ENCODE results near the gene TACR2. TPM values are rescaled to one million over a fixed set of nuclear protein-coding genes. Genes with fewer than 3 reads are reported as not detected.

TACR2 gene
- total RNA-seq, 1 donor from 2014 or later, result not detected

- Mint-ChIP-seq H3K27me3 (no peaks in the 10 kb centered on the region), H3K9me3 (no peaks in the 10 kb centered on the region), H3K36me3 (ENCODE audit: low read depth) (no peaks in the 10 kb centered on the region), H3K4me1 (no peaks in the 10 kb centered on the region), H3K27ac (no peak overlapping the region), H3K4me3 (no peak overlapping the region)
- DNase-seq (no peak), ATAC-seq (ENCODE audit: low read depth) (no peak)
- intact Hi-C loops (cut with micrococcal nuclease), result no loop called here
- ChIA-PET CTCF (no interaction called here), POLR2A (no interaction called here)
- TF ChIP-seq CTCF (IDR thresholded peaks at IDR 0.05), result no peak
Observed at GRCh38 chr10:69458430-69459100, 41.8 kb upstream of the TACR2 start.

- ATAC-seq (ENCODE audit: low read depth) (no peak), DNase-seq (no peak)
- Mint-ChIP-seq H3K27ac (no peak overlapping the region), H3K27me3 (peaks cover 4% of the 10 kb centered on the region), H3K36me3 (ENCODE audit: low read depth) (no peaks in the 10 kb centered on the region), H3K4me1 (no peaks in the 10 kb centered on the region), H3K9me3 (no peaks in the 10 kb centered on the region), H3K4me3 (no peak overlapping the region)
- CTCF ChIA-PET, result no interaction called here
- no peak for TF ChIP-seq CTCF (IDR thresholded peaks at IDR 0.05)
- POLR2A ChIA-PET, result no interaction called here
- intact Hi-C loops (cut with micrococcal nuclease), result no loop called here
Observed at GRCh38 chr10:69457771-69458237, 41.1 kb upstream of the TACR2 start.

- Mint-ChIP-seq H3K36me3 (ENCODE audit: low read depth) (no peaks in the 10 kb centered on the region), H3K27ac (no peak overlapping the region), H3K9me3 (no peaks in the 10 kb centered on the region), H3K4me3 (no peak overlapping the region), H3K27me3 (peaks cover 10% of the 10 kb centered on the region), H3K4me1 (peaks cover 3% of the 10 kb centered on the region)
- intact Hi-C loops (cut with micrococcal nuclease), result no loop called here
- ChIA-PET CTCF (no interaction called here), POLR2A (no interaction called here)
- no peak for TF ChIP-seq CTCF (IDR thresholded peaks at IDR 0.05)
- no peak for DNase-seq
- ATAC-seq (ENCODE audit: low read depth), result no peak
Observed at GRCh38 chr10:69456880-69457693, 40.4 kb upstream of the TACR2 start.

- CTCF ChIA-PET, result no interaction called here
Observed at GRCh38 chr10:69455006-69455763, 38.5 kb upstream of the TACR2 start.

More at GRCh38 chr10:69455006-69455763, 38.5 kb upstream of the TACR2 start:
- no peak for ATAC-seq (ENCODE audit: low read depth)
- intact Hi-C loops (cut with micrococcal nuclease), result no loop called here
- peaks cover 16% of the 10 kb centered on the region for H3K27me3 Mint-ChIP-seq
- no peaks in the 10 kb centered on the region for H3K9me3 Mint-ChIP-seq
- POLR2A ChIA-PET, result no interaction called here
- TF ChIP-seq CTCF (IDR thresholded peaks at IDR 0.05), result no peak
- H3K4me1 Mint-ChIP-seq, result peaks cover 14% of the 10 kb centered on the region
- DNase-seq, result no peak
- H3K36me3 Mint-ChIP-seq (ENCODE audit: low read depth), result no peaks in the 10 kb centered on the region
- no peak overlapping the region for H3K4me3 Mint-ChIP-seq
- H3K27ac Mint-ChIP-seq, result no peak overlapping the region
